HG03025 (cell line): ENCODE measurements around the gene TERT.

Experiments
- ATAC-seq: cut with Tn5 transposase; IDR thresholded peaks from one replicate; pipeline ENCODE4 v1.9.1; 2021; ENCODE audit warnings: mild to moderate bottlenecking, moderate library complexity; ENCODE audit not compliant: unreplicated experiment, low FRiP score

TERT gene

DNA sequence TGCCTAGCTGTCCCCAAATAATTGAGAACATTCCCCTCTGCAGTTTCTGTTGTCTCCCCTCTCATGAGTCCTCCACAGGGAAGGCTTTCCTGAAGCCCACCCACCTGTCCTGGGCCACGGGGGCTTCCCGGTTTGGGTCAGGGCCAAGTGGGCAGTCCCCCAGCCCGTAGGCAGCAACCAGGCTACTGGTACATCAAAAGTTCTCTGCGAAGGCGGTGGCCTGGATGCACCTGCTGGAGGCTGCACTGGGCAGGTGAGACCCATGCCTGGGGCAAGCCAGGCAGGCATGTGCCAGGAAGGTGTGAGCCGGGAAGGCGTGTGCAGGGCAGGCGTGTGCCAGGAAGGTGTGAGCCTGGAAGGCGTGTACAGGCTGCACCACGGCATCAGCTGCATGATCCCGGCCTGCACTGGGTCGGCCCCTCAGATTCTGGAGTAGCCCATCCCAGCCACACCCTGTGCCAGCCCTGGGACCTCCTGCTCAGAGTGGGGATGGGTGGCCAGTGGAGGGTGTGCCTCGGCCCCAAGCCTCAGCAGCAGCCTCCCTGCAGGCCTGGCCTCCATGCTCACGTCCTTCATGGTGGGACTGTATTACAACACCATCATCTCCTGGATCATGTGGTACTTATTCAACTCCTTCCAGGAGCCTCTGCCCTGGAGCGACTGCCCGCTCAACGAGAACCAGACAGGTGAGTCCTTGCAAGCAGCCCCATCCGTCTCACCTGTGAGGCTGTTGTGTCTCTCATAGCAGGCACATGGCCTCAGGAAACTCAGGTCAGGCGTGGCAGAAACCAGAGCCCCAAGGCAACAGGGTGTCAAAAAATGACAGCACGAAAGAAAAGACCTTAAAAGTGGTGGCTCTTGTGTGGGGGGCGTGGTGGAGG is 84.7 kb downstream of the TERT start:
- ATAC-seq, result no peak

DNA sequence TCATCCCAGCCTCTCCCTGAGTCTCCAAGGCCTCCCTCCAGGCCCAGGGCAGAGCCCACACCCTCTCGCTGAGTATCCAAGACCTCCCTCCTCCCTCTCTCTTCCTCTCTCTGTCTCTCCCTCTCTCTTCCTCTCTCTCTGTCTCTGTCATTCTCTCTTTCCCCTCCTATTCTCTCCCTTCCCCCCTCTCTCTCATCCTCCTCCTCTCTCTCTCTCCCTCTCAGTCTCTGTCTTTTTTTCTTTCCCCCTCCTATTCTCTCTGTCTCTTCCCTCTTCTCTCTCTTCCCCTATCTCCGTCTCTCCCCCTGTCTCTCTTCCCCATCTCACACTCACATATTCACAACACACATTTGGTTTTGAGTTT is 85.4 kb downstream of the TERT start:
- no peak for ATAC-seq

DNA sequence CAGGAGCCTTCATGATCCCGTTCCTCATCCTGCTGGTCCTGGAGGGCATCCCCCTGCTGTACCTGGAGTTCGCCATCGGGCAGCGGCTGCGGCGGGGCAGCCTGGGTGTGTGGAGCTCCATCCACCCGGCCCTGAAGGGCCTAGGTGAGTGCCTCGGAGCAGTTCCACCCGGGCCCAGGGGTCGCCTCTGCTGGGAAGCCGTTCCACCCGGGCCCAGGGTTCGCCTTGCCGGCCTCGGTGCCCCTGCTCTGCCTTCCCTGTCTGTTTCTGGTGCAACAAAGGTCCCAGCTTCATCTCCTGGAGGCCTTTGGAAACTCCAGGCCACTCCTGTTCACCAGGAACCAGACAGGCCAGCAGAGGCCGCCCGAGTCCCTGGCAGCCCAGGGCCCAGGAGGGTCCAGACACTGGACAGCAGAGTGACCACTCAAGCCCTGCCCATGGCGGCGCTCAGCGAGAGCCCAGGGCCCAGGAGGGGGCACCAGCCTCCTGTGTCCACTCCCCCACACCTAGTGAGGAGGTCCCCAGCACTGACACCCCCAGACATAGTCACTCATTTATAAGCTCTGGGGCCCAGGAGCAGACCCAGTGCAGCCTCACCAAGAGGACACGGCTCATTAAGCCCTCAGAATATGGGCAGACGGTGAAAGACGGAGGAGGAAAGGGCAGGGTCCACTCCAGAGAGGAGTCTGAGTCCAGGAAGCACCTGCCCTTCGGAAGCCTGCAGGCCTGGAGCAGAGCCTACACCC is 86.0 kb downstream of the TERT start:
- no peak for ATAC-seq

DNA sequence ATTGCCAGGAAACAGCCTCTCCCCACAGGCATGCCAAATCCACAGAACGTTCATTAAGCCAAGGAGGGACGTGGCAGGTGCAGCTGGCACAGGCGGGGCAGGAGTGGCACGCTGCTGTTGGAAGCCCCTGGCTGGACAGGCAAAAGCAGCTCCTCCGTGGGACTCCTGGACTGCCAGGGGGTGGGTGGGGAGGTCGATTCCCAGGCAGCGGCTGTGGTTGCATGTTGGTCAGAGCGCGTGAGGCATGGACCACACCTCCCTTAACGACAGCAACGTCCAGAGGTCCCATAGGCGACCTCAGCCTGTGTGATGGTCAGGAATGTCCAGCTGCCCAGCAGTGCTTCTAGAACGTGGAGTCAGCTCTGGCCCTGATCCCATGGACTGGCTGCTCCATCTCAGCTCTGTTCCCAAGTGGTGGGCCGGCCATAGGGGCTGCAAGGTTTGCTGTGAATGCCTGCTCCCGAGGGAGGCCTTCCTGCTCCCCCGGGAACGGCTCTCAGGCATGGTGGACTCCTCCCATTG is 86.6 kb downstream of the TERT start:
- ATAC-seq, result no peak

DNA sequence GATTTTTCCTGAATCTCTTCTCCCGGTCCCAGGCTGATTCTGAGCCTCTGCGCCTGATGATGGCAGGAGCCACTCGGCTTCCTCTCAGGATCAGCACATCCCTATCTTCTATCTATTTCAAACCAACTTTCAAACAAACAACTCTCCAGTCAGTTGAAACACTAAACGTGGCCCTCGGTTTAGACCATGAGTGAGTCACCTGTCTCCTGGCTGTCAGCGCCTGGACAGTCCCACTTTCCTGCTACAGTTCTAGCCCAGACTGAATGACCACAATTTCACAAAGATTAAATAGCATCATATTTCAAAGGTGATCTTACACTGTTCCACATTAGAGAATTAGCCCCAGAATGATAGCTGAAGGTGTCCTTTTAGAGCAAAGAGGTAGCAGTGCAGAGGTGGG is 87.3 kb downstream of the TERT start:
- no peak for ATAC-seq

DNA sequence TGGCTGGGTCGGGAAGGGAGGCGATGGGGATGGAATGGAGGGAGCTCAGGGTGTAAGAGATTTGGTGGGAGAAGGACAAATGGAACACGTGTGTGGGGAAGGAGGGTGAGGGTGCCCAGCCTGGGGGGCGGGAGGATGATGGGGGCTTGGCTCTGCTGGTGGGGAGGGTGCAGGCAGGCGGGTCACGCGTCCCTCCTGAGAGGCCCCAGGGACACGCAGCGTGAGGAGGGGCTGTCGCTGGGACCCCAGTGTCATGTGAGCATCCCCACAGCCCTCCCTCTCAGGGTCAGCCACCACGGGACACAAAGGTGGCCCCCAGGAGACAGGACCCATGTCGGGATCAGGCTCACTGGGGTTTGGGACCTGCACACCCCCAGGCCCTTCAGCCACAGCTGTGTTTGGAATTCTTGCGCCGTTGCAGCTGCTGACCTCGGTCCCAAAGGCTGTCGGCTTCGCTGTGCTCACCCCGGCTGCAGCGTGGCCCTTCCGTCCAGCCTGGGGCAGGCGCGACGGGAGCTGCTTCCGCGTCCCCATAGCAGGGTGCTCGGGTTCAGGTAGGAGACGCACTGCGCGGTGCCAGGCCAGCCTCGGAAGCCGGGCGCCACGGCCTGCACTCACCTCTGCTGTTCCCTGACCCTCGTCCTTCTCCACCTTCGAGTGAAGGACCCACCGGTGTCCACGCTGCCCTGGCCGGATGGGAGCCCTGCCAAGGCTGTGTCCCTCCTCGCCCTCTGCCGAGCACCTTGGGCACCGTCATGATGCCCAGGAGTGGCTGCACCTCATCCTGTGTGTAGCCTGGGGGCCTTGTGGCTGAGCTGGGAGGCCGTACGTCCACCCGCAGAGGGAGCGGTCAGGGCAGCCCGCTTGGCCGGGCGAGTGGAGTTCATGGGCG is 88.1 kb downstream of the TERT start:
- no peak for ATAC-seq

DNA sequence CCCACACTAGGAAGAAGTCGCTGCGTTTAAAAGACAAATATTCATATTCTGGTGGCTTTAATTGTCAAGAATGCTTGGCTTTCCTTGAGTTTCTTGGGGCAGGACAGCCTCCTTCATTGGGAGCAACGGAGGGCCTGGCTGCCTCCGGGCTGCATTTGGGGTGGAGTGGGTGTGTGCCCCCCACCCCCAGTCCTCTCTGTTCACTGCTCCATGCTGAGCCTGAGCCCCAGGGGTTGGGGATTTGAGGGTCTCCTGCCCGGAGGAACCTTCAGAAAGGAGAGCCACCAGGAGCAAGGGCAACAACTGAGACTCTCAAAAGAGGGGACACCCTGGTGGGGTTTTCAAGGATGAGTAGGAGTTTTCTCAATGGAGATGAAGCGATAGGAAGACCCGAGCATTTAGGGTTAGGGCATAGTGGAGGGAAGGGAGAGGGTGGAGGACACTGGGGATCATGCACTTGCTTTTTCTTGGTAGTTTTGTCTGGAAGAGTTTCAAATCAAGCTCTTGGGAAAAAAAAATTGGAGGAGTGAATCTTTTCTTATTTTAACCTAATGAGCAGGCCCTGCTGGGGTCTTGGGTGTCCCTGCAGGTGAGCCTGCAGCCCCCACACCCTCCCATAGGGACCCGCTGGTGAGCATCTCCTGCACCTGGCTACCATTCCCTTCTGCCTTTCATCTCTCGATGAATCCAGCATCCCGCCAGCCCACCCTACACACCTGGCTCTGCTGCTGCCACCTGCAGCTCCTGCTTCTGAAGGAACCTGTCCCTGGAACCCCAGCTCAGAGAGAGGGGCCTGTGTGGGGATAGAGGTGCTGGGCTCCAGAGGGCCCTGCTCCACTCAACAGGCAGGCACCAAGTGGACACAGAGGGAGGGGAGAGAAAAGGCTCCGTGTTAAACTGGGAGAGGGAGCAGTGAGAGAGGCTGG is 89.3 kb downstream of the TERT start:
- ATAC-seq, result no peak

DNA sequence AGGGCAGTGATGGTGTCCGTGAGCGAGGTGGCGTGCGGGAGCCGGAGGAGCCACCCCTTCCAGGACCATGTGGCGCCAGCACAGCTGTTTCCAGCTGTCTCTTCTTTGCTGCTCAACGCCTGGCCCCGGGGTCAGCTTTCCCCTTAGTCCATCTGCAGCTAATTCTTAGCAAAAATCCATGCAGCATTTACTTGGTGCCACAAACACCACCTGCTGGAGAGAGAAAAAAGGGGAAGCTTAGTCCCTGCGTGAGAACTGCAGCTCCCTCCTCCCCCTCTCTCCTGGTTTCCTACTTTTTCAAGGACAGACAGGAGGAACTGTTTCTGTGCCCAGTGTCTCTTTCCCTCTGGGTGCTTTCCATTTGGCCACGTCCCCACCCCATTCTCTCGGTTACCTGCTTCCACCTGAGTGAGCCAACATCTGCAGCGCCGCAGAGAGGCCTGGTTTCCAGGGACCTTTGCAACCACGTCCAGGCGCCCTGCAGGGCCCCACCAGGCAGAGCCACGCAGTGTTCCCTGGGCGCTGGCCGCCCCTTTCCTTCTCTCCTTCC is 90.1 kb downstream of the TERT start:
- no peak for ATAC-seq

DNA sequence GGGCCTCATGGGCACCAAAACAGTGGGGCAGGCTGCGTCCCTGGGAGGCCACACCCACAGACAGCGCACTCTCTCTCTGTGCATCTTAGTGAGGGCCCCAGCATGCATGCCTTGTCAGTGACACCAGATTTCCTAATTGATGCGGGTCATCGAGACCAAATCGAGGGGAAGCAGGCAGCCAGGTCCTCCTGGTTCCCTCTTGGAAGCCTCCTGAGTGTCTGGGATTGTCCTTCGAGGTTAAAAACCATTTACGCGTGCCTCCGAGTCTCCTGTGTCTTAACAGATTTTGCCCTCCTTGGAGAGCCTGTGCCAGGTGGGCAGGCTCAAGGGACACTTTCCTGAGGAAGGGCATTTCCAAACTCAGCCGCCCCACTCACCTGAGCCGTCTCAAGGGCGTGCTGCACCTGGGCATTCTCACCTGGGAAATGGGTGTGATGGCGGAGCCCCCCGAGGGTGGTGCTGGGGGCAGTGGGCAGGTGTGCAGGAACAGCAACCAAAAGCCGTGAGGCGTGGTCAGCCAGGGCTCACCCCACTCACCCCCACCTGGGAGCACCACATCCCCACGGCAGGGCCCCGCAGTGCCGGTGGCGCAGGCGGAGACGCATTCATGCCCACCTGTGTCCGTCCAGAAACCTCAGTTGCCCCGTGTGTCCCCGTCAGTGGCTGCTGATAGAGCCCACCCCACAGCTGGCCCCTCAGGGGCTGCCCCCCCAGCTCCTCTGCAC is 90.7 kb downstream of the TERT start:
- no peak for ATAC-seq

DNA sequence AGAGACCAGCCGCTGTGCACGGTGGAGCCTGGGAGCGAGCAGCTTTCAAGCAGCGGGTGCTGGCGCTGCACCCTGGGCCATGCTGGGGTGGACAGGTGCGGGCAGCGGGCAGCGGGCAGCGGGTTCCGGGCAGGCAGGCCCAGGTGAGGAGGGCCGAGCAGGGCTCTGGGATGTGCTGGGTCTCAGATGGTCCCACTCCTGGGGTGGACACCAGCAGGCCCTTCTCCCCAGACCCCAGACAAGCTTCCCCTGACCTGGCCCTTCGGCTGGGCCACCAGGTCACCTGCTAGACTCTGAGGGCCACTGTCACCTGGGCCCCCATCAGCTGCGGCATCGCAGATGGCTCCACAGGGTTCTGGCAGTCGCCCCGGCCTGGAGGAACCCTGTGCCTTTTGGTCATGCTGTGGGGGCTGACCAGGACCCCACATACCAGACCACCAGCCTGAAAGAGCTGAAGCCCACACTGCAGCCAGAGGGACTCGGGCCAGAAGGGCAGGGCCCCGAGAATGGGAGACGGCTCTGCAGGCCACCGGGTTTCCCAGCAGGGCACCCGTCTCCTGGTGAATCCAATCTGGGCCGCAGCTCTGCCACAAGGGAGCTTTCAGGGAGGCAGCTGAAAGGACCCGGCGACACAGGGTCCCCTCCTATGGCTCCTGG is 91.4 kb downstream of the TERT start:
- ATAC-seq, result no peak
